Upper lobe of left lung (tissue), 6 donors: ENCODE measurements around the gene ZNF500. TPM values are rescaled to one million over a fixed set of nuclear protein-coding genes. Genes with fewer than 3 reads are reported as not detected.

Source experiments
- ATAC-seq, 2 donors: fragments of 200-7000 bp; cut with Tn5 transposase; one replicate each; pipeline ENCODE4 v1.9.1; 2022; ENCODE audit warnings: mild to moderate bottlenecking in 2 of 2, moderate library complexity in 2 of 2; ENCODE audit not compliant: low FRiP score in 2 of 2
- DNase-seq, 2 donors: peaks; one replicate each; pipeline ENCODE4 v3.0.0-alpha.2; 2019 to 2020
- H3K27ac ChIP-seq, 4 donors: fragments of 200-600 bp; sonication (generic); one replicate each; pipeline ENCODE4 v1.5.1; 2016 to 2019
- H3K27me3 ChIP-seq, 4 donors: fragments of 200-600 bp; sonication (generic); one replicate each; pipeline ENCODE4 v1.5.1; 2017 to 2019
- H3K36me3 ChIP-seq, 4 donors: fragments of 200-600 bp; sonication (generic); one replicate each; pipeline ENCODE4 v1.5.1; 2016 to 2019
- H3K4me1 ChIP-seq, 4 donors: fragments of 200-600 bp; sonication (generic); one replicate each; pipeline ENCODE4 v1.5.1; 2018 to 2019
- H3K4me3 ChIP-seq, 4 donors: fragments of 200-600 bp; sonication (generic); one replicate each; pipeline ENCODE4 v1.5.1; 2017 to 2019; ENCODE audit warnings: mild to moderate bottlenecking in 2 of 4, moderate library complexity in 1 of 4
- H3K9me3 ChIP-seq, 4 donors: fragments of 200-600 bp; sonication (generic); one replicate each; pipeline ENCODE4 v1.5.1; 2018 to 2019
- EP300 ChIP-seq, 4 donors: sonication (generic); formaldehyde crosslinking; IDR thresholded peaks; one replicate each; pipeline ENCODE4 v1.5.1; 2017; ENCODE audit warnings: antibody characterized with exemption in 4 of 4, control low read depth in 2 of 4
- POLR2A ChIP-seq, 4 donors: fragments of 450-650 bp; IDR thresholded peaks; one replicate each; pipeline ENCODE4 v1.5.1; 2016 to 2017; ENCODE audit warnings: antibody characterized with exemption in 4 of 4, mild to moderate bottlenecking in 2 of 4
- POLR2AphosphoS5 ChIP-seq, 2 donors: sonication (generic); formaldehyde crosslinking; IDR thresholded peaks; one replicate each; pipeline ENCODE4 v1.5.1; 2017; ENCODE audit warnings: antibody characterized with exemption in 2 of 2
- WGBS, 2 donors: methylation state at CpG; one replicate each; pipeline ENCODE4 v1.1.5; 2017 to 2018; 5-methylcytosine and 5-hydroxymethylcytosine counted together
- small RNA-seq, 4 donors: library from RNA; depleted of rRNA; stranded (forward); fragments of <200 nt; gene quantifications; one replicate each; pipeline ENCODE3, GENCODE V24; 2016
- total RNA-seq, 6 donors: library from RNA; depleted of rRNA in 4 of 6; stranded (reverse); fragments of >200 nt in 4 of 6; gene quantifications; one replicate each; pipeline versions ENCODE4 v1.1.0 to v1.2.1, GENCODE V29; 2016 to 2021
- TF ChIP-seq, protein P1 (sequence below), 6 experiments: fragments of 450-650 bp in 4 of 6; fragments of 200-600 bp in 2 of 6; sonication (generic) in 2 of 6; IDR thresholded peaks; one replicate each; pipeline ENCODE4 v1.5.1; 2016 to 2019; ENCODE audit warnings: antibody characterized with exemption in 6 of 6
- donor health status: DM: no; HTN: no; CAD: no; lungs with moderate emphysema.
- donor health status: DM: no; HTN: yes; CAD: no; lungs with severe emphysema.

ZNF500 gene
- total RNA-seq, 6 donors from 2014 or later = 10.1 to 17.5 (median 13.2) TPM

DNA sequence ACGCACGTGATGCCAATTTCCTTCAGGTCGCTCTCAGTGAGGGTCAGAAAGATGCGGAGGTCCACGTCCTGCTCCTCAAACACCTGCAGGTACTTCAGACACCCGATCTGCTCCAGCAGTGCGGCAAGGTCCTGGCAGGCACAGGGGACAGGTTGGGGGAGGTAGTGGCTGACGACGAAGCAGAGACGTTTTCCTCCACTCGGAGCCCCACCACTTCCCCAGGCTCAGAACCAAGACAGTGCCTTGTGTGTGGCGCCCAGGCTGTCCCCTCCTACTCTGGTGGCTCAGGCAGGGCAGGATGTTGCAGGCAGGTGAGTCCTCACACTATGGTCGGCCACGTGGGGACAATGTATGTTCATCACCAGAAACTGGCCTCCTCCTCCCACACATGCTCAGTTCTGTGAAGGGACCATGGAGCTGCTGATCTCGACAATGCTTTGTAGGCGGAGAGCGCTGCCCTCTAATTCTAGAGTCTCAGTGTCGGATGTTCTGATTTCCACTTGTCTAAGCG, 67.9 kb downstream of the ZNF500 start:
- H3K27me3 ChIP-seq = no peaks in the 10 kb centered on the region
- H3K27ac ChIP-seq = no peak overlapping the region
- no peaks in the 10 kb centered on the region for H3K9me3 ChIP-seq
- ATAC-seq (no peak), DNase-seq (no peak)
- WGBS, 2 donors = 89 to 95% methylated on average over 10 to 19 of the region's 19 CpGs
- no peak overlapping the region for H3K4me3 ChIP-seq
- TF ChIP-seq POLR2A (IDR thresholded peaks at IDR 0.05) (no peak), EP300 (IDR thresholded peaks at IDR 0.05) (no peak), POLR2AphosphoS5 (IDR thresholded peaks at IDR 0.05) (no peak)
- TF ChIP-seq, protein P1, sequence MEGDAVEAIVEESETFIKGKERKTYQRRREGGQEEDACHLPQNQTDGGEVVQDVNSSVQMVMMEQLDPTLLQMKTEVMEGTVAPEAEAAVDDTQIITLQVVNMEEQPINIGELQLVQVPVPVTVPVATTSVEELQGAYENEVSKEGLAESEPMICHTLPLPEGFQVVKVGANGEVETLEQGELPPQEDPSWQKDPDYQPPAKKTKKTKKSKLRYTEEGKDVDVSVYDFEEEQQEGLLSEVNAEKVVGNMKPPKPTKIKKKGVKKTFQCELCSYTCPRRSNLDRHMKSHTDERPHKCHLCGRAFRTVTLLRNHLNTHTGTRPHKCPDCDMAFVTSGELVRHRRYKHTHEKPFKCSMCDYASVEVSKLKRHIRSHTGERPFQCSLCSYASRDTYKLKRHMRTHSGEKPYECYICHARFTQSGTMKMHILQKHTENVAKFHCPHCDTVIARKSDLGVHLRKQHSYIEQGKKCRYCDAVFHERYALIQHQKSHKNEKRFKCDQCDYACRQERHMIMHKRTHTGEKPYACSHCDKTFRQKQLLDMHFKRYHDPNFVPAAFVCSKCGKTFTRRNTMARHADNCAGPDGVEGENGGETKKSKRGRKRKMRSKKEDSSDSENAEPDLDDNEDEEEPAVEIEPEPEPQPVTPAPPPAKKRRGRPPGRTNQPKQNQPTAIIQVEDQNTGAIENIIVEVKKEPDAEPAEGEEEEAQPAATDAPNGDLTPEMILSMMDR (IDR thresholded peaks at IDR 0.05) = no peak
- H3K36me3 ChIP-seq = peaks cover 12 to 87% (median 56%) of the 10 kb centered on the region in 4 donors
- peaks cover 8 to 14% (median 9%) of the 10 kb centered on the region in 4 donors for H3K4me1 ChIP-seq

GRCh38 chr16:4698321-4699045, 68.5 kb downstream of the ZNF500 start:
- Histone ChIP-seq H3K4me1 (peaks cover 8 to 17% (median 9%) of the 10 kb centered on the region in 4 donors), H3K27me3 (no peaks in the 10 kb centered on the region), H3K36me3 (peaks cover 12 to 81% (median 52%) of the 10 kb centered on the region in 4 donors), H3K9me3 (no peaks in the 10 kb centered on the region), H3K27ac (no peak overlapping the region), H3K4me3 (no peak overlapping the region)
- peak in 1 of 2 donors; percentile 82 for DNase-seq
- TF ChIP-seq, protein P1 (IDR thresholded peaks at IDR 0.05) = no peak
- TF ChIP-seq POLR2AphosphoS5 (IDR thresholded peaks at IDR 0.05) (no peak), POLR2A (IDR thresholded peaks at IDR 0.05) (no peak), EP300 (IDR thresholded peaks at IDR 0.05) (no peak)
- ATAC-seq = no peak
- WGBS, 2 donors = 85 to 97% methylated on average over 6 to 19 of the region's 36 CpGs

Small RNAs within 50 kb of the gene (small RNA-seq; reads per million reads assigned to genes)
- gene RF00017 = 0 reads per million in 4 donors

Other genes with a start within 250 kb of the ZNF500 start
- gene CDIP1, start 228.4 kb downstream of the ZNF500 start, total RNA-seq = 10 to 100 TPM in 5 of 6 donors, 1 to 10 TPM in 1; 7.3 to 27.0 (median 21.9) TPM
- gene C16orf96, start 210.8 kb downstream of the ZNF500 start, total RNA-seq = 1 to 10 TPM in 1 of 6 donors, under 1 TPM in 4, not detected in 1; 0.24 to 1.0 (median 0.46) TPM
- 10 to 100 TPM; 14.9 to 43.9 (median 25.8) TPM for gene UBALD1, start 152.3 kb downstream of the ZNF500 start, total RNA-seq
- 100 to 1,000 TPM in 3 of 6 donors, 10 to 100 TPM in 3; 49.0 to 148 (median 99.1) TPM for gene MGRN1, start 142.3 kb downstream of the ZNF500 start, total RNA-seq
- 10 to 100 TPM; 14.9 to 66.0 (median 34.1) TPM for gene NUDT16L1, start 73.6 kb downstream of the ZNF500 start, total RNA-seq
- 10 to 100 TPM; 17.9 to 67.1 (median 20.0) TPM for gene ANKS3, start 32.9 kb downstream of the ZNF500 start, total RNA-seq
- 10 to 100 TPM in 1 of 6 donors, 1 to 10 TPM in 5; 1.6 to 19.1 (median 4.3) TPM for gene DNAAF8, start 32.6 kb downstream of the ZNF500 start, total RNA-seq
- not detected for gene SEPTIN12, start 21.2 kb upstream of the ZNF500 start, total RNA-seq
- gene SMIM22, start 28.2 kb upstream of the ZNF500 start, total RNA-seq = 10 to 100 TPM in 5 of 6 donors, 1 to 10 TPM in 1; 5.2 to 71.0 (median 36.6) TPM
- 10 to 100 TPM; 19.2 to 59.7 (median 33.1) TPM for gene ROGDI, start 35.5 kb upstream of the ZNF500 start, total RNA-seq
- gene GLYR1, start 80.1 kb upstream of the ZNF500 start, total RNA-seq = 100 to 1,000 TPM in 1 of 6 donors, 10 to 100 TPM in 5; 67.8 to 110 (median 90.6) TPM
- gene UBN1, start 80.3 kb upstream of the ZNF500 start, total RNA-seq = 10 to 100 TPM; 35.7 to 49.2 (median 38.8) TPM
- gene PPL, start 170.0 kb upstream of the ZNF500 start, total RNA-seq = 100 to 1,000 TPM in 5 of 6 donors, 10 to 100 TPM in 1; 72.7 to 156 (median 132) TPM
- 1 to 10 TPM in 1 of 6 donors, under 1 TPM in 4, not detected in 1; 0.20 to 1.7 (median 0.49) TPM for gene SEC14L5, start 191.2 kb upstream of the ZNF500 start, total RNA-seq